ENCODE results near the gene RPTOR.

RPTOR gene

GRCh38 chr17:80902197-80902962 is 357.7 kb downstream of the RPTOR start:
- no peaks in the 10 kb centered on the region for H3K79me1 ChIP-seq (ENCODE audit: low read depth, low read length)
- H2BK5ac ChIP-seq (ENCODE audit: low read length) = no peak overlapping the region
- H2BK15ac ChIP-seq (ENCODE audit: low read length) = peak overlapping the region; percentile 72
- no CpG with 5 or more reads among the region's 29 CpGs for WGBS, 2 donors (ENCODE audit: extremely low coverage in 2 of 2, insufficient read length in 2 of 2, insufficient replicate concordance in 1 of 2)
- peak overlapping the region; percentile 52 for H3K23ac ChIP-seq (ENCODE audit: low read depth, low read length, poor library complexity)
- H4K8ac ChIP-seq (ENCODE audit: low read depth, low read length) = no peak overlapping the region
- H3K27me3 ChIP-seq (ENCODE audit: control insufficient read depth in 3 of 3, insufficient read depth in 3 of 3, low read depth in 1 of 3, low read length in 3 of 3) = peaks cover 0 to 2% (median 0%) of the 10 kb centered on the region in 3 experiments
- H3K4me2 ChIP-seq (ENCODE audit: insufficient read depth, low read length, poor library complexity, severe bottlenecking) = no peak overlapping the region
- H2AK5ac ChIP-seq (ENCODE audit: low read depth, low read length) = peak overlapping the region; percentile 25
- peak overlapping the region; percentile 79 for H3K14ac ChIP-seq (ENCODE audit: low read length)
- H2BK120ac ChIP-seq (ENCODE audit: low read depth, low read length) = no peak overlapping the region
- H3K4me3 ChIP-seq (ENCODE audit: low read length in 2 of 2) = no peak overlapping the region
- peak overlapping the region; percentile 74 for H3K18ac ChIP-seq (ENCODE audit: low read length)
- H3K9me3 ChIP-seq (replicated peaks in 1 of 2; ENCODE audit: control insufficient read depth in 2 of 2, insufficient read depth in 1 of 2, low read depth in 1 of 2, low read length in 2 of 2) = no peaks in the 10 kb centered on the region
- no peak overlapping the region for H2AFZ ChIP-seq (ENCODE audit: low read length)
- no peak for DNase-seq (ENCODE audit: low spot score)
- H3K27ac ChIP-seq (replicated peaks; ENCODE audit: low read length) = no peak overlapping the region
- no peak overlapping the region for H3K9ac ChIP-seq (ENCODE audit: low read depth, low read length, poor library complexity)
- no peak overlapping the region for H4K91ac ChIP-seq (ENCODE audit: low read depth, low read length, poor library complexity)
- no peak overlapping the region for H3K4ac ChIP-seq (ENCODE audit: low read length)
- H3K36me3 ChIP-seq (replicated peaks in 1 of 2; ENCODE audit: control insufficient read depth in 2 of 2, insufficient read depth in 2 of 2, low read length in 2 of 2) = peaks cover 7 to 34% of the 10 kb centered on the region in 2 donors
- H2BK12ac ChIP-seq (ENCODE audit: low read length) = no peak overlapping the region
- peaks cover 5 to 8% of the 10 kb centered on the region in 2 donors for H3K4me1 ChIP-seq (ENCODE audit: control insufficient read depth in 2 of 2, insufficient read depth in 1 of 2, low read depth in 1 of 2, low read length in 2 of 2)

DNA sequence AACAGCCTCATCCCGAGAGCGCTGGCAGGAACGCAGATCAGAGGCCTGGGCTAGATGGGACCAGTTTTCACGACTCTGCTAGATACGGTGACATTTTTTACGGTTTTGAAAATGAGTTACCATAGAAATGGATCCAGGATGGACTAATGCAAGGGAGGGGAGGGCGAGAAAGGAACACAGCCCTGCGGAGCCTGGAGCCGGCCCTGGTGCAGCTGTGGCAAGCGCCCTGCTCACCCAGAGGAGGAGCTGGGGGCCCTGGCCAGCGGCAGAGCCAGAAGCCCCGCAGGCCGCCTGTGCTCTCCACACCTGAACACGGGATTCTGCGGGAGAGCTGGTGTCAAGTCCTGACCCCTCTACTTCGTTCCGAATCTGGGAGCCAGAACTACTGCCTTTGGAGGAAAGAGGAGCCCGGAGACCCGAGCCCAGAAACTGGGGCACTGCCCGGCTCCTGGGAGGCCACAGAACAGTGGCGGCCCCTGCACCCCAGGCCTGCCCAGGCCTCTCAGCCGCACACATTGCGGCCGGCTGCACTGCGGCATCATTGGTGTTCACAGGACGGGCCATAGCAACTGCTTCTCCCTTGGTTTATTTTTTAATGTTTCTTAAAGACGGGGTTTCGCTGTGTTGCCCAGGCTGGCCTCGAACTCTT is 358.4 kb downstream of the RPTOR start:
- no peaks in the 10 kb centered on the region for H3K9me3 ChIP-seq (replicated peaks in 1 of 2; ENCODE audit: control insufficient read depth in 2 of 2, insufficient read depth in 1 of 2, low read depth in 1 of 2, low read length in 2 of 2)
- H3K4me2 ChIP-seq (ENCODE audit: insufficient read depth, low read length, poor library complexity, severe bottlenecking) = no peak overlapping the region
- no peak for DNase-seq (ENCODE audit: low spot score)
- peak overlapping the region; percentile 37 for H2AK5ac ChIP-seq (ENCODE audit: low read depth, low read length)
- peak overlapping the region; percentile 48 for H3K18ac ChIP-seq (ENCODE audit: low read length)
- no peak overlapping the region for H2BK120ac ChIP-seq (ENCODE audit: low read depth, low read length)
- WGBS, 2 donors (ENCODE audit: extremely low coverage in 2 of 2, insufficient read length in 2 of 2, insufficient replicate concordance in 1 of 2) = no CpG with 5 or more reads among the region's 29 CpGs
- peak overlapping the region; percentile 52 for H3K23ac ChIP-seq (ENCODE audit: low read depth, low read length, poor library complexity)
- H3K4me3 ChIP-seq (ENCODE audit: low read length in 2 of 2) = no peak overlapping the region
- H4K8ac ChIP-seq (ENCODE audit: low read depth, low read length) = no peak overlapping the region
- peak overlapping the region; percentile 4 for H3K14ac ChIP-seq (ENCODE audit: low read length)
- H3K27ac ChIP-seq (replicated peaks; ENCODE audit: low read length) = peak overlapping the region; percentile 36
- no peak overlapping the region for H4K91ac ChIP-seq (ENCODE audit: low read depth, low read length, poor library complexity)
- H2AFZ ChIP-seq (ENCODE audit: low read length) = no peak overlapping the region
- H3K36me3 ChIP-seq (replicated peaks in 1 of 2; ENCODE audit: control insufficient read depth in 2 of 2, insufficient read depth in 2 of 2, low read length in 2 of 2) = peaks cover 8 to 37% of the 10 kb centered on the region in 2 donors
- no peaks in the 10 kb centered on the region for H3K79me1 ChIP-seq (ENCODE audit: low read depth, low read length)
- H2BK5ac ChIP-seq (ENCODE audit: low read length) = no peak overlapping the region
- H3K9ac ChIP-seq (ENCODE audit: low read depth, low read length, poor library complexity) = no peak overlapping the region
- peaks cover 5 to 12% of the 10 kb centered on the region in 2 donors for H3K4me1 ChIP-seq (ENCODE audit: control insufficient read depth in 2 of 2, insufficient read depth in 1 of 2, low read depth in 1 of 2, low read length in 2 of 2)
- H3K4ac ChIP-seq (ENCODE audit: low read length) = no peak overlapping the region
- H2BK15ac ChIP-seq (ENCODE audit: low read length) = peak overlapping the region; percentile 72
- peaks cover 0 to 2% (median 0%) of the 10 kb centered on the region in 3 experiments for H3K27me3 ChIP-seq (ENCODE audit: control insufficient read depth in 3 of 3, insufficient read depth in 3 of 3, low read depth in 1 of 3, low read length in 3 of 3)
- no peak overlapping the region for H2BK12ac ChIP-seq (ENCODE audit: low read length)

- Histone ChIP-seq H2AFZ (ENCODE audit: low read length) (no peak overlapping the region), H3K27me3 (ENCODE audit: control insufficient read depth in 3 of 3, insufficient read depth in 3 of 3, low read depth in 1 of 3, low read length in 3 of 3) (peaks cover 0 to 2% (median 0%) of the 10 kb centered on the region in 3 experiments), H2BK5ac (ENCODE audit: low read length) (peak overlapping the region; percentile 26), H3K18ac (ENCODE audit: low read length) (peak overlapping the region; percentile 29), H2BK15ac (ENCODE audit: low read length) (no peak overlapping the region), H4K8ac (ENCODE audit: low read depth, low read length) (no peak overlapping the region), H3K79me1 (ENCODE audit: low read depth, low read length) (no peaks in the 10 kb centered on the region), H3K9ac (ENCODE audit: low read depth, low read length, poor library complexity) (peak overlapping the region; percentile 76), H3K14ac (ENCODE audit: low read length) (no peak overlapping the region), H4K91ac (ENCODE audit: low read depth, low read length, poor library complexity) (no peak overlapping the region), H3K23ac (ENCODE audit: low read depth, low read length, poor library complexity) (no peak overlapping the region), H3K9me3 (replicated peaks in 1 of 2; ENCODE audit: control insufficient read depth in 2 of 2, insufficient read depth in 1 of 2, low read depth in 1 of 2, low read length in 2 of 2) (no peaks in the 10 kb centered on the region), H3K4me2 (ENCODE audit: insufficient read depth, low read length, poor library complexity, severe bottlenecking) (no peak overlapping the region), H2BK12ac (ENCODE audit: low read length) (no peak overlapping the region), H3K4me1 (ENCODE audit: control insufficient read depth in 2 of 2, insufficient read depth in 1 of 2, low read depth in 1 of 2, low read length in 2 of 2) (peaks cover 3 to 11% of the 10 kb centered on the region in 2 donors), H3K4ac (ENCODE audit: low read length) (no peak overlapping the region), H2AK5ac (ENCODE audit: low read depth, low read length) (no peak overlapping the region), H2BK120ac (ENCODE audit: low read depth, low read length) (no peak overlapping the region), H3K36me3 (replicated peaks in 1 of 2; ENCODE audit: control insufficient read depth in 2 of 2, insufficient read depth in 2 of 2, low read length in 2 of 2) (peaks cover 13 to 39% of the 10 kb centered on the region in 2 donors), H3K4me3 (ENCODE audit: low read length in 2 of 2) (no peak overlapping the region), H3K27ac (replicated peaks; ENCODE audit: low read length) (no peak overlapping the region)
- DNase-seq (ENCODE audit: low spot score) = no peak
- no CpG with 5 or more reads among the region's 30 CpGs for whole genome bisulfite sequencing, 2 donors (ENCODE audit: extremely low coverage in 2 of 2, insufficient read length in 2 of 2, insufficient replicate concordance in 1 of 2)
Observed at GRCh38 chr17:80904036-80904753, 359.6 kb downstream of the RPTOR start.

Measured in neuronal stem cell (in vitro differentiated cells).